ENCODE measurements around the gene CCDC38.

DNA sequence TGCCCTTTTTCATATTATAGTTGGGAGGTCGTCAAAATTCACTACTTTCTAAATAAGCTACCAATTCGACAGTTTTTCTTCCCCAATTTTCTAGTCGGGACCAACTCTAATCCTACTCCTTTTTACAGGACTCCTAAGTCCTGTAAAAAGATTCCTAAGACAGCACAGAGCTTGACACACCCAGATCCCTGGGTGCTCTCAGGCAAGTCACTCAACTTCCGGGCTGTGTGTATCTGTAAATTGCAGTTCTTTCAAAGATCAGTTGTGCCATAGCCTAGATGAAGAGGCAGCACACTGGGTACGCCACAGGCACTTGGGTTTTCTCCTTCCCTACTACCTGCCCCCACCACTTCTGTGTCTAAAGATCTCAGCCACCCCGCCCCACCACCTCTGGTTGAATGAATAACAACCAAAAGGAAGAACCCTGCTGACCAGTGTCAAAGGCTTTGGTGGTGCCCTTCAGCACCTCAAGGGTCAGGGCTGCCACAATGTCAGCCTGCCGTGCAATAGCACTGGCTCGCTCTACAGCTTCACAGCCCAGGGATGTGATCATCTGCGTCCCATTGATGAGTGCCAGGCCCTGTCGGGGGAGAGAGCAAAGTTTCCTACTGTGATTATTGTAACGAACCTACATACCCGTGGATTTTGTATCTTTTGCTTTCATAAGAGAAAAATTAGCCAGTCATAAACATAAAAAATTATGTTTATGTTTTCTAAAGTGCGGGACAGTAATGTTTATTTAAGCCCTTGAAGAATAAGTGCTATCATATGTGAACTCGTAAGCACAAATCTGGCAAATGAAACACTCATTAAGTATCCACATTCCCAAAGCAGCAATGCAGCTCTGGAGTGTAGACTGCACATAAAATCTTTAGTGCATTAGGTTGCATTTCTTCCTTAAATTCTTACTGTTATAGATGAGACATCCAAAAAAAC lies 44.5 kb upstream of the CCDC38 start:
- TF ChIP-seq CTCF (conservative IDR thresholded peaks at IDR 0.05) (no peak), EZH2 (IDR thresholded peaks at IDR 0.05; ENCODE audit: low read depth) (no peak)
